Measurements from ENCODE around the gene KAT8. TPM values are rescaled to one million over a fixed set of nuclear protein-coding genes. Genes with fewer than 3 reads are reported as not detected.

KAT8 gene
- total RNA-seq (10 to 100 TPM; 20.9 to 37.4 TPM), polyA plus RNA-seq (10 to 100 TPM; 15.9 to 18.3 TPM)

DNA sequence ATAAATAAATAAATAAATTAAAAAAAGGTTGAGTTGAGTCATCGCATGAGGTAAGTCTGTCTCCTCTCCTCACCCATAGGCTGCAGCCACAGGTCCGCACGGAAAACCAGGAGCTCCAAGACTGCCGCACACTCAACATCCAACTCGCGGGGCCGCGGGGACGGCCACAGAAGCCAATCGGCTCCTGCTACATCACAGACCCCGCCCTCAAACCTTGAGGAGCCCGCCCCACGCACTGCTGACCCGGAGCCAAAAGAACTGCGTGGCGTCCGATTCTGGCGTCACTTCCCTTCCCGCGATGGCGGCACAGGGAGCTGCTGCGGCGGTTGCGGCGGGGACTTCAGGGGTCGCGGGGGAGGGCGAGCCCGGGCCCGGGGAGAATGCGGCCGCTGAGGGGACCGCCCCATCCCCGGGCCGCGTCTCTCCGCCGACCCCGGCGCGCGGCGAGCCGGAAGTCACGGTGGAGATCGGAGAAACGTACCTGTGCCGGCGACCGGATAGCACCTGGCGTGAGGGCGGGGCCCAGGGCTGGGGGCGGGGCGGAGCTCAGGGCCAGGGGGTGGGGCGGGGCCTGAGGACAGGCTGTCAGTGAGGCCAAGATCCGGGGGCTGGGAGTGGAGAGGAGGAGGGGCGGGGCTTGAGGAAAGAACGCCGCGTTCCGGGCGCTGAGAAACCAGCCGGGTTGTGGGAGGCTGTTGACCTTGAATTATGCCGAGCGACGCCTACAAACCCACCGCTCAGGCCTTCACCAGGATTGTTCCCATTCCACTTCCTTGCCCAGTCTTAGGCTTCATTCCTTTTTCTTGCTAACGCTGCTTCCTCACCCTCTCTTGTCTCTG is at the start of gene KAT8:
KAT8 (plus strand) TSS at position 281 of the 839 bp plus-strand sequence; CDS start at position 299, 18 bp downstream.
- Histone ChIP-seq H3K27ac (ENCODE audit: low read depth in 1 of 2, low read length in 2 of 2) (peak within 1 kb of the TSS; percentile 95 to 97), H3K4me1 (ENCODE audit: control insufficient read depth in 4 of 4, insufficient read depth in 4 of 4, low read length in 3 of 4) (peaks cover 18 to 38% (median 29%) of the 10 kb centered on the region in 4 donors), H3K9ac (ENCODE audit: low read depth in 1 of 2, low read length in 2 of 2) (peak within 1 kb of the TSS; percentile 93), H3K27me3 (ENCODE audit: control insufficient read depth in 4 of 4, insufficient read depth in 4 of 4, low read length in 3 of 4) (no peaks in the 10 kb centered on the region), H3K9me3 (ENCODE audit: control insufficient read depth in 4 of 4, low read length in 3 of 4) (no peaks in the 10 kb centered on the region), H3K36me3 (ENCODE audit: control insufficient read depth in 4 of 4, insufficient read depth in 3 of 4, low read depth in 1 of 4, low read length in 3 of 4) (peaks cover 5 to 23% (median 19%) of the 10 kb centered on the region in 4 donors), H3K4me3 (ENCODE audit: low read depth in 1 of 3, low read length in 3 of 3) (peak within 1 kb of the TSS; percentile 86 to 94 (median 94))
- WGBS, result under 1% methylated on average over 68 of the region's 68 CpGs
- TF ChIP-seq HNF4A (conservative IDR thresholded peaks at IDR 0.05) (peak; percentile 27 to 46), TAF1 (conservative IDR thresholded peaks at IDR 0.05) (peak; percentile 59), HNF4G (IDR thresholded peaks at IDR 0.05) (no peak), YY1 (IDR thresholded peaks at IDR 0.05) (peak; percentile 92), NR2F2 (IDR thresholded peaks at IDR 0.05) (peak; percentile 73), GABPA (IDR thresholded peaks at IDR 0.05 in 1 of 2, conservative IDR thresholded peaks at IDR 0.05 in 1 of 2) (peak; percentile 61 to 93), SP1 (IDR thresholded peaks at IDR 0.05) (peak; percentile 90), FOXA2 (IDR thresholded peaks at IDR 0.05) (no peak), JUND (IDR thresholded peaks at IDR 0.05) (peak; percentile 49 to 53), RXRA (IDR thresholded peaks at IDR 0.05) (peak; percentile 84 to 95), EGR1 (IDR thresholded peaks at IDR 0.05; ENCODE audit: low read depth in 2 of 2) (peak; percentile 18 to 21), FOXA1 (IDR thresholded peaks at IDR 0.05) (no peak), RAD21 (IDR thresholded peaks at IDR 0.05) (peak; percentile 21 to 46)
- TF ChIP-seq, protein P1, sequence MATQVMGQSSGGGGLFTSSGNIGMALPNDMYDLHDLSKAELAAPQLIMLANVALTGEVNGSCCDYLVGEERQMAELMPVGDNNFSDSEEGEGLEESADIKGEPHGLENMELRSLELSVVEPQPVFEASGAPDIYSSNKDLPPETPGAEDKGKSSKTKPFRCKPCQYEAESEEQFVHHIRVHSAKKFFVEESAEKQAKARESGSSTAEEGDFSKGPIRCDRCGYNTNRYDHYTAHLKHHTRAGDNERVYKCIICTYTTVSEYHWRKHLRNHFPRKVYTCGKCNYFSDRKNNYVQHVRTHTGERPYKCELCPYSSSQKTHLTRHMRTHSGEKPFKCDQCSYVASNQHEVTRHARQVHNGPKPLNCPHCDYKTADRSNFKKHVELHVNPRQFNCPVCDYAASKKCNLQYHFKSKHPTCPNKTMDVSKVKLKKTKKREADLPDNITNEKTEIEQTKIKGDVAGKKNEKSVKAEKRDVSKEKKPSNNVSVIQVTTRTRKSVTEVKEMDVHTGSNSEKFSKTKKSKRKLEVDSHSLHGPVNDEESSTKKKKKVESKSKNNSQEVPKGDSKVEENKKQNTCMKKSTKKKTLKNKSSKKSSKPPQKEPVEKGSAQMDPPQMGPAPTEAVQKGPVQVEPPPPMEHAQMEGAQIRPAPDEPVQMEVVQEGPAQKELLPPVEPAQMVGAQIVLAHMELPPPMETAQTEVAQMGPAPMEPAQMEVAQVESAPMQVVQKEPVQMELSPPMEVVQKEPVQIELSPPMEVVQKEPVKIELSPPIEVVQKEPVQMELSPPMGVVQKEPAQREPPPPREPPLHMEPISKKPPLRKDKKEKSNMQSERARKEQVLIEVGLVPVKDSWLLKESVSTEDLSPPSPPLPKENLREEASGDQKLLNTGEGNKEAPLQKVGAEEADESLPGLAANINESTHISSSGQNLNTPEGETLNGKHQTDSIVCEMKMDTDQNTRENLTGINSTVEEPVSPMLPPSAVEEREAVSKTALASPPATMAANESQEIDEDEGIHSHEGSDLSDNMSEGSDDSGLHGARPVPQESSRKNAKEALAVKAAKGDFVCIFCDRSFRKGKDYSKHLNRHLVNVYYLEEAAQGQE (IDR thresholded peaks at IDR 0.05), result peak; percentile 73
- TF ChIP-seq, protein P2, sequence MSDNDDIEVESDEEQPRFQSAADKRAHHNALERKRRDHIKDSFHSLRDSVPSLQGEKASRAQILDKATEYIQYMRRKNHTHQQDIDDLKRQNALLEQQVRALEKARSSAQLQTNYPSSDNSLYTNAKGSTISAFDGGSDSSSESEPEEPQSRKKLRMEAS (IDR thresholded peaks at IDR 0.05), result no peak
- TF ChIP-seq, protein P3, sequence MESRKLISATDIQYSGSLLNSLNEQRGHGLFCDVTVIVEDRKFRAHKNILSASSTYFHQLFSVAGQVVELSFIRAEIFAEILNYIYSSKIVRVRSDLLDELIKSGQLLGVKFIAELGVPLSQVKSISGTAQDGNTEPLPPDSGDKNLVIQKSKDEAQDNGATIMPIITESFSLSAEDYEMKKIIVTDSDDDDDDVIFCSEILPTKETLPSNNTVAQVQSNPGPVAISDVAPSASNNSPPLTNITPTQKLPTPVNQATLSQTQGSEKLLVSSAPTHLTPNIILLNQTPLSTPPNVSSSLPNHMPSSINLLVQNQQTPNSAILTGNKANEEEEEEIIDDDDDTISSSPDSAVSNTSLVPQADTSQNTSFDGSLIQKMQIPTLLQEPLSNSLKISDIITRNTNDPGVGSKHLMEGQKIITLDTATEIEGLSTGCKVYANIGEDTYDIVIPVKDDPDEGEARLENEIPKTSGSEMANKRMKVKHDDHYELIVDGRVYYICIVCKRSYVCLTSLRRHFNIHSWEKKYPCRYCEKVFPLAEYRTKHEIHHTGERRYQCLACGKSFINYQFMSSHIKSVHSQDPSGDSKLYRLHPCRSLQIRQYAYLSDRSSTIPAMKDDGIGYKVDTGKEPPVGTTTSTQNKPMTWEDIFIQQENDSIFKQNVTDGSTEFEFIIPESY (IDR thresholded peaks at IDR 0.05), result no peak
- TF ChIP-seq, protein P4, sequence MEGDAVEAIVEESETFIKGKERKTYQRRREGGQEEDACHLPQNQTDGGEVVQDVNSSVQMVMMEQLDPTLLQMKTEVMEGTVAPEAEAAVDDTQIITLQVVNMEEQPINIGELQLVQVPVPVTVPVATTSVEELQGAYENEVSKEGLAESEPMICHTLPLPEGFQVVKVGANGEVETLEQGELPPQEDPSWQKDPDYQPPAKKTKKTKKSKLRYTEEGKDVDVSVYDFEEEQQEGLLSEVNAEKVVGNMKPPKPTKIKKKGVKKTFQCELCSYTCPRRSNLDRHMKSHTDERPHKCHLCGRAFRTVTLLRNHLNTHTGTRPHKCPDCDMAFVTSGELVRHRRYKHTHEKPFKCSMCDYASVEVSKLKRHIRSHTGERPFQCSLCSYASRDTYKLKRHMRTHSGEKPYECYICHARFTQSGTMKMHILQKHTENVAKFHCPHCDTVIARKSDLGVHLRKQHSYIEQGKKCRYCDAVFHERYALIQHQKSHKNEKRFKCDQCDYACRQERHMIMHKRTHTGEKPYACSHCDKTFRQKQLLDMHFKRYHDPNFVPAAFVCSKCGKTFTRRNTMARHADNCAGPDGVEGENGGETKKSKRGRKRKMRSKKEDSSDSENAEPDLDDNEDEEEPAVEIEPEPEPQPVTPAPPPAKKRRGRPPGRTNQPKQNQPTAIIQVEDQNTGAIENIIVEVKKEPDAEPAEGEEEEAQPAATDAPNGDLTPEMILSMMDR (IDR thresholded peaks at IDR 0.05; ENCODE audit: low read depth, low read length, missing input control), result no peak
- TF ChIP-seq, protein P5, sequence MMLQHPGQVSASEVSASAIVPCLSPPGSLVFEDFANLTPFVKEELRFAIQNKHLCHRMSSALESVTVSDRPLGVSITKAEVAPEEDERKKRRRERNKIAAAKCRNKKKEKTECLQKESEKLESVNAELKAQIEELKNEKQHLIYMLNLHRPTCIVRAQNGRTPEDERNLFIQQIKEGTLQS (IDR thresholded peaks at IDR 0.05), result no peak
- peak; percentile 98 for DNase-seq (ENCODE audit: low spot score)
